ENCODE data around the gene TTC17.

TTC17 gene

DNA sequence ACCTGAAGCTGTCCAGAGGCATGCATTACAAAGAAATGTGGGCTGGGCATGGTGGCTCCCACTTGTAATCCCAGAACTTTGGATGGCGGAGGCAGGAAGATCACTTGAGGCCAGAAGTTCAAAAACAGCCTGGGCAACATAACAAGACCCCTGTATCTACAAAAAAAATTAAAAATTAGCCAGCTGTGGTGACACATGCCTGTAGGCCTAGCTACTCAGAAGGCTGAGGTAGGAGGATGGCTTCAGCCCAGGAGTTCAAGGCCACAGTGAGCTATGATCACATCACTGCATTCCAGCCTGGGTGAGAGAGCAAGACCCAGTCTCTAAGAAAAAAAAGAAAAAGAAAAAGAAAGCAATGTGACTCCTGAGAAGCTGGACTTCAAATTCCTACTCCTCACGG is 183.3 kb downstream of the TTC17 start:
- no peak for DNase-seq (ENCODE audit: low read depth)

DNA sequence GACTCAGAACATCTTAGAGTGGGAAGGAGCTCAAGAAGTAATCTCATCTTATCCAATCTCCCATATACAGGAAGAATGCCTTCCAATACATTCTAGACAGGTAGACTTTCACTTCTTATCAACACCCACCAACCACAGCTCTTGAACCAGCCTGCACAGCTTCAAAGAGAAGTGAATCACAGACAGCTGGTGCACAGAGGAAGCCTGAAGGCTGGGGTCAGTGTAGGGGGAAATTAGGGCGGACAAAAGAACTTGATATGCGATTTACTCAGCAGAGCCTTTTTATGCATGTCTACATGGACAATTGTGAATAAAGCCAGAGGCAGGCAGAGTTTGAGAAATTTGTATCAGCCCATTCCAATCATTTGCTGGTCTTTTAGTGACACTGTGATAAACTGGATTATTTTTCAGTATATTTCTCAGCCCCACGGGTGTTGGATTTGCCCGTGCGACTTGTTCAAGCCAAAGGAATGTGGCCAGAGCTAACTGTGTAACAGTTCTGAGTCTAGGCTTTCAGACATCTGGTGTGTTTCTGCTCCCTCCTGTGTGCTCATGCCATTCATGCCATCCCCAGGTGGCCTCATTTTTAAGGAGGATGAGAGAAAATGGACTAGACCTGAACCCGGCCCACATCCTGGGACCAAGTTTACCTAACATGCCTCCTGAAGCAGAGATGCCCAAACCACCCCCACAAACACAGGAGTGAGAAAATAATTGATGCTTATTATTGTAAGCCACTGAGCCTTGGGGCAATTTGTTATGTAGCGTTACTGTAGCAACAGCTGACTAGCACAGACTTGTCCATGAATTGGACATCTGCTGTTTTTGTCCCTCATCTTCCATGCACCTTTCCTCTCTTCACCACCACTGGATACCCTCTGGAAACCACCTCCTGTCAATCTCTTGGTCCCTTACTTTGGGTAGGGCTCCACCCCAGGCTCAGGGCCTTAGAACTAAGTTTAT is 184.3 kb downstream of the TTC17 start:
- DNase-seq (ENCODE audit: low read depth) = no peak

Measured in stimulated activated CD8-positive, alpha-beta memory T cell treated with anti-CD3 and anti-CD28 coated beads, Interleukin-12 subunit alpha, Interleukin-12 subunit beta, amount 100 ng/mL, for 4 hours (primary cell).